Activated T-cell treated with anti-CD3 and anti-CD28 coated beads, Interleukin-2, amount 50 U/mL, for 4 hours (primary cell): ENCODE results near the gene ZMIZ2. TPM values are rescaled to one million over a fixed set of nuclear protein-coding genes. Genes with fewer than 3 reads are reported as not detected.
A peak's percentile ranks its signal among the peaks of the same experiment; 100 is the strongest.

ENCODE experiments used
- ATAC-seq, 2 donors: fragments of 200-7000 bp; cut with Tn5 transposase; one replicate each; pipeline ENCODE4 v1.10.0; 2021
- DNase-seq: peaks from one replicate; pipeline ENCODE4 v3.0.0-alpha.2; 2020
- H3K27me3 Mint-ChIP-seq: one replicate; pipeline ENCODE4 v1.8.0; 2021; ENCODE audit warnings: low read depth, mixed read lengths
- H3K36me3 Mint-ChIP-seq: one replicate; pipeline ENCODE4 v1.8.0; 2022; ENCODE audit warnings: mixed read lengths; ENCODE audit not compliant: insufficient read depth
- H3K4me1 Mint-ChIP-seq: one replicate; pipeline ENCODE4 v1.8.0; 2021; ENCODE audit warnings: low read depth, mixed read lengths
- H3K4me3 Mint-ChIP-seq: one replicate; pipeline ENCODE4 v1.8.0; 2021; ENCODE audit warnings: mild to moderate bottlenecking, moderate library complexity, mixed read lengths
- H3K9me3 Mint-ChIP-seq: one replicate; pipeline ENCODE4 v1.8.0; 2021; ENCODE audit warnings: mixed read lengths
- total RNA-seq, 3 donors: library from RNA; stranded (reverse); gene quantifications; one replicate each; pipeline ENCODE4 v1.2.1, GENCODE V29; 2021

Gene ZMIZ2
- total RNA-seq, 3 donors from 2014 or later, result 109 to 137 (median 118) TPM

GRCh38 chr7:44738876-44739665, 9.6 kb upstream of the ZMIZ2 start:
- H3K4me3 Mint-ChIP-seq, result no peak overlapping the region
- ATAC-seq (no peak), DNase-seq (no peak)
- no peaks in the 10 kb centered on the region for H3K9me3 Mint-ChIP-seq
- no peaks in the 10 kb centered on the region for H3K36me3 Mint-ChIP-seq
- peaks cover 12% of the 10 kb centered on the region for H3K4me1 Mint-ChIP-seq
- H3K27me3 Mint-ChIP-seq, result no peaks in the 10 kb centered on the region

DNA sequence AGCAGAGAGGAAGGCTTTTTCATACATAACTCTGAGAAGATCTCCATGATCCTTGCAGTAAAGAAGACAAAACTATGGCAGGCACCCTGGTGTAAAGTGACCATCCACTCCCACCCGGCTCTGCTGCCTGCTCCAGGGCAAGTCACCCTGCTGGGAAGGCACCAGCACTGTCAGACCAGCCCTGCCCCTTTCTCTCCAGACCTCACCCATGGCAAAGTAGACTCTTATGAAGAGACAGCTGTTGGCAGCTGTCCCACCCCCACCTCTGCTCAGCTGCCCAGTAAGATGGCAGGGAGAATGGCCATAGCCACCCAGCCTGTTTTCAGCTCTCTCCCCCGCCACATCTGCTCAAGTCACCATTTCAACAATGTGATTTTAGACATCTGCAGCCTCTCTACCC, 8.6 kb upstream of the ZMIZ2 start:
- H3K27me3 Mint-ChIP-seq, result no peaks in the 10 kb centered on the region
- H3K9me3 Mint-ChIP-seq, result no peaks in the 10 kb centered on the region
- DNase-seq (no peak), ATAC-seq (no peak)
- peaks cover 8% of the 10 kb centered on the region for H3K4me1 Mint-ChIP-seq
- H3K4me3 Mint-ChIP-seq, result no peak overlapping the region
- H3K36me3 Mint-ChIP-seq, result no peaks in the 10 kb centered on the region

- ATAC-seq, result no peak
- H3K4me3 Mint-ChIP-seq, result no peak overlapping the region
- no peaks in the 10 kb centered on the region for H3K9me3 Mint-ChIP-seq
- DNase-seq, result no peak
- H3K27me3 Mint-ChIP-seq, result no peaks in the 10 kb centered on the region
- peaks cover 6% of the 10 kb centered on the region for H3K4me1 Mint-ChIP-seq
- no peaks in the 10 kb centered on the region for H3K36me3 Mint-ChIP-seq
These were observed 4.9 kb upstream of the ZMIZ2 start for GRCh38 chr7:44743750-44744149.

GRCh38 chr7:44748948-44749731, 493 bp downstream of the ZMIZ2 start:
- Mint-ChIP-seq H3K36me3 (peaks cover 16% of the 10 kb centered on the region), H3K27me3 (no peaks in the 10 kb centered on the region), H3K4me1 (peaks cover 43% of the 10 kb centered on the region), H3K9me3 (no peaks in the 10 kb centered on the region), H3K4me3 (peak overlapping the region; percentile 92)
- no peak for DNase-seq
- ATAC-seq, result peak; percentile 4 to 7

GRCh38 chr7:44749992-44750391, 1.3 kb downstream of the ZMIZ2 start:
- Mint-ChIP-seq H3K4me1 (peaks cover 50% of the 10 kb centered on the region), H3K36me3 (peaks cover 16% of the 10 kb centered on the region), H3K4me3 (peak overlapping the region; percentile 92), H3K27me3 (no peaks in the 10 kb centered on the region), H3K9me3 (no peaks in the 10 kb centered on the region)
- DNase-seq (no peak), ATAC-seq (no peak)

- Mint-ChIP-seq H3K4me3 (peak overlapping the region; percentile 92), H3K36me3 (peaks cover 16% of the 10 kb centered on the region), H3K27me3 (no peaks in the 10 kb centered on the region), H3K9me3 (no peaks in the 10 kb centered on the region), H3K4me1 (peaks cover 54% of the 10 kb centered on the region)
- no peak for DNase-seq
- ATAC-seq, result no peak
These were observed 1.8 kb downstream of the ZMIZ2 start for GRCh38 chr7:44750424-44750823.

GRCh38 chr7:44750921-44751571, 2.4 kb downstream of the ZMIZ2 start:
- peak overlapping the region; percentile 92 for H3K4me3 Mint-ChIP-seq
- no peaks in the 10 kb centered on the region for H3K27me3 Mint-ChIP-seq
- no peaks in the 10 kb centered on the region for H3K9me3 Mint-ChIP-seq
- peaks cover 16% of the 10 kb centered on the region for H3K36me3 Mint-ChIP-seq
- H3K4me1 Mint-ChIP-seq, result peaks cover 58% of the 10 kb centered on the region
- DNase-seq, result peak; percentile 42
- ATAC-seq, result peak; percentile 27

GRCh38 chr7:44752822-44753221, 4.2 kb downstream of the ZMIZ2 start:
- peaks cover 54% of the 10 kb centered on the region for H3K4me1 Mint-ChIP-seq
- ATAC-seq, result no peak

DNA sequence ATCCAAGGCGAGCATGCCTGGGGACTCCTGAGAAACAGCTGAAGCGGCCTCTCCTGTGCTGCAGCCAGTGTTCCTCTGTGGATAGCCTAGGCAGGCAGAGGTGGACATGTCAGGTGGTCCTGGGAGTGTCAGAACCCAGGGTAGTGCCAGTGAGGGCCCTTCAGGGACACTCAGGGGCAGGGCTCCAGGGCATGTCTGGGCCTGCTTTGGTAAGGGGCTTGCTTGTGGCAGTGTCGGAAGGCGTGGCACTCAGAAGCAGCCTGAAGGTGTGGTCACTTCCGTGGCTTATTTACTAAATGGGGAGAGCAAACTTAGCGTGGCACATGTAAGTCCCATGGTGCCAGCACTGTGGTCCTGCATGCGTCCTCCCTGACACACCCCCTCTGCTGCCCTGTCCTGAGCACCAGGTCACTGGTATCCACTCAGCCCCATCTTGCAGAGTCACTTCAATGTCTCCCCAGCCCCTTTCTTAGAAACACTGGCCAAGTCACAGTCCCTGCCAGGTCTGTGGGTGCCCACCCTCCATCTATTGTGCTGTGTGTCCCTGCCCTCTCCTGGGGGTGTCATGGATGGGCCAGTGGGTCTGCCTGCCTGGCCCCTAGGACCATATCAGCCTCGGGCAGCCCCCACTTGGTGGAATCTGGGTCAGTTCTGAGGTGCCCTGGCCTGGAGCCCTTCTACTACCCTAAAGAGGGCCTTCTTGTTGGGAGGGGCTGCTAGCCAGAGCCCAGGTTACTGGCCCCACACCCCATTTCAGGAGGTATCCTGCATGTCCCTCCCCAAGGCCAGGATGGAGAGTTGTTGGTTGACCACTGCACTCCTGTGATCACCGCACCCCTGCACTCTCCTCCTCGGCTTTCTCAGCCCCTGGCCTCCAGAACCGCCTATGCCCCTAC, 6.4 kb downstream of the ZMIZ2 start:
- H3K4me3 Mint-ChIP-seq, result no peak overlapping the region
- H3K36me3 Mint-ChIP-seq, result peaks cover 16% of the 10 kb centered on the region
- ATAC-seq, result no peak
- H3K27me3 Mint-ChIP-seq, result no peaks in the 10 kb centered on the region
- no peak for DNase-seq
- H3K4me1 Mint-ChIP-seq, result peaks cover 46% of the 10 kb centered on the region
- H3K9me3 Mint-ChIP-seq, result no peaks in the 10 kb centered on the region

More at GRCh38 chr7:44752822-44753221, 4.2 kb downstream of the ZMIZ2 start:
- no peak overlapping the region for H3K4me3 Mint-ChIP-seq
- no peaks in the 10 kb centered on the region for H3K27me3 Mint-ChIP-seq
- no peaks in the 10 kb centered on the region for H3K9me3 Mint-ChIP-seq
- DNase-seq, result no peak
- peaks cover 16% of the 10 kb centered on the region for H3K36me3 Mint-ChIP-seq

GRCh38 chr7:44755698-44756627, 7.3 kb downstream of the ZMIZ2 start:
- ATAC-seq (no peak), DNase-seq (no peak)
- H3K36me3 Mint-ChIP-seq, result peaks cover 10% of the 10 kb centered on the region
- no peaks in the 10 kb centered on the region for H3K9me3 Mint-ChIP-seq
- no peak overlapping the region for H3K4me3 Mint-ChIP-seq
- H3K27me3 Mint-ChIP-seq, result no peaks in the 10 kb centered on the region
- peaks cover 37% of the 10 kb centered on the region for H3K4me1 Mint-ChIP-seq

DNA sequence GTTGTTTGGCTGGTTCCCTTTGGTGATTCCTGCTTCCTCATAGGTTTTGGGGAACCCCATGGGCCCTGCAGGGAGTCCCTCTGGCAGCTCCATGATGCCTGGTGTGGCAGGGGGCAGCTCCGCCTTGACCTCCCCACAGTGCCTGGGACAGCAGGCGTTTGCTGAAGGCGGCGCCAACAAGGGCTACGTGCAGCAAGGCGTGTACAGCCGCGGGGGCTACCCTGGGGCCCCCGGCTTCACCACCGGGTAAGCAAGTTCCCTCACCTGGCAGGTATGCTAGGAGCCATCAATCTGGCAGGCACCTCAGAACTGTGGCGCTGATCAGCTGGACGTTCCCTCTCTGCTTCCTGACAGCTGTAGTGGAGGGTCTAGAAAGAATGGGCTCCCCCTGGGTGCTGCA, 8.3 kb downstream of the ZMIZ2 start:
- H3K36me3 Mint-ChIP-seq, result peaks cover 11% of the 10 kb centered on the region
- H3K4me1 Mint-ChIP-seq, result peaks cover 30% of the 10 kb centered on the region
- H3K4me3 Mint-ChIP-seq, result no peak overlapping the region
- no peaks in the 10 kb centered on the region for H3K27me3 Mint-ChIP-seq
- DNase-seq (no peak), ATAC-seq (no peak)
- no peaks in the 10 kb centered on the region for H3K9me3 Mint-ChIP-seq

GRCh38 chr7:44757311-44757710, 8.7 kb downstream of the ZMIZ2 start:
- Mint-ChIP-seq H3K9me3 (no peaks in the 10 kb centered on the region), H3K4me1 (peaks cover 28% of the 10 kb centered on the region), H3K4me3 (no peak overlapping the region), H3K36me3 (peaks cover 14% of the 10 kb centered on the region), H3K27me3 (no peaks in the 10 kb centered on the region)
- no peak for DNase-seq
- no peak for ATAC-seq

DNA sequence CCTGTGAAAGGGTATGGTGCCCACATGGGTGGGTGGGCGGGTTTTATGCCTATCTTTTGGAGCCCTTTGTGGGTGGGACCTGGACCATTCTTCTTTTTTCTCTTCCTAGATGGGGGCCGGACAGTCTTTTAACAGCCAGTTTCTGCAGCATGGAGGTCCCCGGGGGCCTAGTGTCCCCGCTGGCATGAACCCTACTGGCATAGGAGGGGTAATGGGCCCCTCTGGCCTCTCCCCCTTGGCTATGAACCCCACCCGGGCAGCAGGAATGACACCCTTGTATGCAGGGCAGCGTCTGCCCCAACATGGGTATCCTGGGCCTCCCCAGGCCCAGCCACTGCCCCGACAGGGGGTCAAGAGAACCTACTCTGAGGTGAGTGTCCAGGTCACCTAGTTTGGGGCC, 9.1 kb downstream of the ZMIZ2 start:
- Mint-ChIP-seq H3K4me3 (no peak overlapping the region), H3K36me3 (peaks cover 11% of the 10 kb centered on the region), H3K9me3 (no peaks in the 10 kb centered on the region), H3K4me1 (peaks cover 23% of the 10 kb centered on the region), H3K27me3 (no peaks in the 10 kb centered on the region)
- no peak for DNase-seq
- ATAC-seq, result no peak
